NB4 (cell line): ENCODE results near the gene PRKACB.

ENCODE experiments used
- CTCF ChIP-seq: IDR thresholded peaks from one replicate; pipeline ENCODE4 v1.5.1; 2012; ENCODE audit warnings: low read depth, low read length
- MYC ChIP-seq: IDR thresholded peaks from 2 replicates; pipeline ENCODE4 v1.6.1; 2011; ENCODE audit warnings: low read depth, low read length
- POLR2A ChIP-seq: IDR thresholded peaks from 2 replicates; pipeline ENCODE4 v1.6.1; 2011; ENCODE audit warnings: mild to moderate bottlenecking; ENCODE audit not compliant: insufficient read length; ENCODE audit errors: extremely low read depth
- TF ChIP-seq, protein P1 (sequence below): IDR thresholded peaks from 2 replicates; pipeline ENCODE4 v1.6.1; 2011; ENCODE audit warnings: low read depth, low read length

- no peak for TF ChIP-seq CTCF
- no peak for TF ChIP-seq POLR2A
- no peak for TF ChIP-seq MYC
- TF ChIP-seq, protein P1, sequence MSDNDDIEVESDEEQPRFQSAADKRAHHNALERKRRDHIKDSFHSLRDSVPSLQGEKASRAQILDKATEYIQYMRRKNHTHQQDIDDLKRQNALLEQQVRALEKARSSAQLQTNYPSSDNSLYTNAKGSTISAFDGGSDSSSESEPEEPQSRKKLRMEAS = no peak
These were observed 26.1 kb downstream of the PRKACB start for GRCh38 chr1:84170171-84170570.
